Measurements from ENCODE around the gene HYOU1. TPM values are rescaled to one million over a fixed set of nuclear protein-coding genes. Genes with fewer than 3 reads are reported as not detected.
"Not testable (repeated sequence)": the region's sequence is repeated elsewhere in the genome, so short reads cannot be mapped to it uniquely, and the experiment has no call there.

The HYOU1 gene
- 74.1 and 92.8 TPM in 2 replicates for total RNA-seq (2014; rRNA removed; shearing (Covaris generic); ENCODE audit: low replicate concordance)

- in situ Hi-C loops (cut with HindIII; ENCODE audit: low pct_unique_long_range_greater_than_20kb, low sequenced_read_pairs), result no loop called here
- peak; percentile 88 for DNase-seq (ENCODE audit: low read depth)
Measured at GRCh38 chr11:119057000-119057769, at the start of gene HYOU1. Gene HYOU1 (minus strand): TSS chr11:119057205. CDS start chr11:119056160, 1,045 bp downstream.

GRCh38 chr11:119103793-119104192, 46.8 kb upstream of the HYOU1 start:
- no peak for DNase-seq (ENCODE audit: low read depth)
- in situ Hi-C loops (cut with HindIII; ENCODE audit: low pct_unique_long_range_greater_than_20kb, low sequenced_read_pairs), result loop anchor here (25.0 kb wide), 1 partner anchor 209 kb away; the partner anchor contains the start of gene MCAM

DNA sequence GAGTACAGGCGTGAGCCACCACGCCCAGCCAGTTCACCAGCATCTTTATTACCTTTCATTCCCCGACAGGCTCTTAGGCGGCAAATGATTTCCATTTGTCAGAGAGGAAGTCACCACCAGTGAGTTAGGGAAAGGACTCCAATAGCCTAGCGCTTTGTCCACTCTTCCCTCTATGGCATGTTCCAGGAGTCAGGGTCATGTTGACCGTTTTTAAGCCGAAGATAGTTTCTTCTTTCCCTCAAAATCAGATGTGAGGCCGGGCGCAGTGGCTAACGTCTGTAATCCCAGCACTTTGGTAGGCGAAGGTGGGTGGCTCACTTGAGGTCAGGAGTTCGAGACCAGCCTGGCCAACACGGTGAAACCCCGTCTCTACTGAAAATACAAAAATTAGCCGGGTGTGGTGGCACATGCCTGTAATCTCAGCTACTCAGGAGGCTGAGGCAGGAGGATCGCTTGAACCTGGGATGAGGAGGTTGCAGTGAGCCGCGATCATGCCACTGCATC, 46.2 kb upstream of the HYOU1 start:
- in situ Hi-C loops (cut with HindIII; ENCODE audit: low pct_unique_long_range_greater_than_20kb, low sequenced_read_pairs), result loop anchor here (25.0 kb wide), 1 partner anchor 209 kb away; the partner anchor contains the start of gene MCAM
- not testable (repeated sequence) for DNase-seq (ENCODE audit: low read depth)

GRCh38 chr11:119101759-119102423, 44.9 kb upstream of the HYOU1 start, which contains the start of gene DPAGT1:
Gene DPAGT1 (minus strand): TSS chr11:119101853. CDS start chr11:119101655, 198 bp downstream.
- in situ Hi-C loops (cut with HindIII; ENCODE audit: low pct_unique_long_range_greater_than_20kb, low sequenced_read_pairs), result loop anchor here (25.0 kb wide), 1 partner anchor 210 kb away; the partner anchor contains the start of gene MCAM
- peak; percentile 93 for DNase-seq (ENCODE audit: low read depth)

DNA sequence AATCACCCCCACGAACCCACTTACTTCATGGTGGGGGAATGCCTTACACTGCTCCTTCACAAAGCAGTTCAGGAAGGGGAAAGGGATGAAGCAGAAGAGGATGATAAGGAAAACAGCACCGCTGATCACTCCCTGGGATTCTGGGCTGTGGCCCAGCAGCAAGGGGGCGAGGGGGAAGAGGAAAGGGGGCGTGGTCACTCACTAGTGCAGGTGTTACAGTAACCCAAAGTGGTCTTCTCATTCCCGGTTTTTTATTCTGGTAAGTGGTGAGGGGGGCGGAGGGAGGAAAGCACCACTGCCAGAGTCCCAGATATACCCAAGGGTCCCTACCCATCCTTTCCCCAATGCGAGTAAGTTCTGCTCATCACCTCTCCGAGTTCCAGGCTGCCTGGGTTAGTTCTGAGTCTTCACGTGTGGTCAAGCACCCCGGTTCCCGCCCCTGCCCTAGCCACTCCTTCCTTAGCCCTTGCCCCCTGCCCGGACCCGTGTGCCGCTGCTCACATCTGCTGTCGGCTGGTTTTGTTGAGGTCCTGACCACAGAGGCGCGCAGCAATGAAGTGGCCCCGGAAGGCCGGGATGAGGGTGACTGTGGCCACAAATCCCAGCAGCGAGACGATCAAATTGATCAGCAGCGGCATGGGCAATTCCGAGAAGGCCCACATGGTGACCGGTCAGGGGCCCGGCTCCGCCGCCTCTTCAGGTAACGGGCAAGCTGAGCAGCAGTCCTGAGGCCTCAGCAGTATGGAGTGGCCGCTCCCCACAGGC, 44.2 kb upstream of the HYOU1 start:
- no peak for DNase-seq (ENCODE audit: low read depth)
- in situ Hi-C loops (cut with HindIII; ENCODE audit: low pct_unique_long_range_greater_than_20kb, low sequenced_read_pairs), result loop anchor here (25.0 kb wide), 1 partner anchor 211 kb away; the partner anchor contains the start of gene MCAM

- DNase-seq (ENCODE audit: low read depth), result peak; percentile 51
- in situ Hi-C loops (cut with HindIII; ENCODE audit: low pct_unique_long_range_greater_than_20kb, low sequenced_read_pairs), result loop anchor here (25.0 kb wide), 1 partner anchor 212 kb away; the partner anchor contains the start of gene MCAM
Measured at GRCh38 chr11:119100246-119100970, 43.4 kb upstream of the HYOU1 start.

GRCh38 chr11:119099711-119100110, 42.7 kb upstream of the HYOU1 start:
- in situ Hi-C loops (cut with HindIII; ENCODE audit: low pct_unique_long_range_greater_than_20kb, low sequenced_read_pairs), result loop anchor here (25.0 kb wide), 1 partner anchor 213 kb away; the partner anchor contains the start of gene MCAM
- DNase-seq (ENCODE audit: low read depth), result no peak

- in situ Hi-C loops (cut with HindIII; ENCODE audit: low pct_unique_long_range_greater_than_20kb, low sequenced_read_pairs), result no loop called here
- peak; percentile 99 for DNase-seq (ENCODE audit: low read depth)
Measured at GRCh38 chr11:119095066-119095880, 38.3 kb upstream of the HYOU1 start.

DNA sequence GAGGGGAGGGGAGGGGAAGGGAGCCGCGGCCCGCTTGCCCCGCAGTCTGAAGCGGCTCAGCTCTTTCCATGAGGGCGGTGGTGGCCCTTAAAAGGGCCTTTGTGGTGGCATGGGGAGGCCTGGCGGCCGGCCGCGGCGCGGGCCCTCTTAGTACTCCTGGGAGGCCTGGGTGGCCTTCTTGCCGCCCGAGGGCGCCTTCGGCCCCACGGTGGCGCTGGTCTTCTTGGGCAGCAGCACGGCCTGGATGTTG, 37.7 kb upstream of the HYOU1 start:
- DNase-seq (ENCODE audit: low read depth), result no peak
- in situ Hi-C loops (cut with HindIII; ENCODE audit: low pct_unique_long_range_greater_than_20kb, low sequenced_read_pairs), result no loop called here

GRCh38 chr11:119093942-119094815, 37.2 kb upstream of the HYOU1 start:
- in situ Hi-C loops (cut with HindIII; ENCODE audit: low pct_unique_long_range_greater_than_20kb, low sequenced_read_pairs), result no loop called here
- DNase-seq (ENCODE audit: low read depth), result peak; percentile 33

GRCh38 chr11:119092880-119093842, 36.2 kb upstream of the HYOU1 start:
- no peak for DNase-seq (ENCODE audit: low read depth)
- in situ Hi-C loops (cut with HindIII; ENCODE audit: low pct_unique_long_range_greater_than_20kb, low sequenced_read_pairs), result no loop called here

DNA sequence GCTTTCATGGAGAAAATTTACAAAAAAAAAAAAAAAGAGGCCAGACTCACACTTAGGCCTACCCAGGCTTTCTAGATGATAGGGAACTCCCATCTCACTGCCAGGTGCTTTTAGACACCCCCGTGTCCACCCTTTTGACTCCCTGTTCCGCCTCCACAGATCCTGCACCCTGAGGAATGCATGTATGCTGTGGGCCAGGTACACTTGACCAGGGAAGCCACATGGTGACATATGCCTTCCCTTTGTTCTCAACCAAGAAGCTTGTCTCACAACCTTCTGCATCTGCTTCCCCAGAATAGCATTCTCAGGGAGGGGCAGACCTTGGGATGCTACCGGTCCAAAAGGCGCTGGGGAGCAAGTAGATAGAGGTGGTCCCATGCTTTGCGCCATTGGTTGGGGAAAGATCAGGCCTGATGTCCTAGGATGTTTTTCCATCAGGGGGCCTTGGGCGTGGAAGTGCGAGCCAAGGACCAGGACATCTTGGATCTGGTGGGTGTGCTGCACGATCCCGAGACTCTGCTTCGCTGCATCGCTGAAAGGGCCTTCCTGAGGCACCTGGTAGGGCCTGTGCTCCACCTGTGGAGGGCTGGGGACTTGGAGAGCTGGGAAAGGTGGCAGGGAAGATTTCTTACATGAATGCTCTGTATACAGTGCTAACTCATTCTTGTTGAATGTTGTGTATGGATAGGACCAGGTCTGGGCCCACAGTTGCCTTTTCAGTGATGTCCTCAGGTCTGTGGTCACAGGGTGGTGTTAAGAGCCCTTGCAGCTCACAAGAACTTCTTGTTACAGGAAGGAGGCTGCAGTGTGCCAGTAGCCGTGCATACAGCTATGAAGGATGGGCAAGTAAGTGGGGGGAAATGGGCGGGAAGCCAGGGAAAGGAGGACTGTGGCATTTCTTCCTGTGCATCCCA, 35.2 kb upstream of the HYOU1 start:
- in situ Hi-C loops (cut with HindIII; ENCODE audit: low pct_unique_long_range_greater_than_20kb, low sequenced_read_pairs), result no loop called here
- no peak for DNase-seq (ENCODE audit: low read depth)

GRCh38 chr11:119091178-119091577, 34.2 kb upstream of the HYOU1 start:
- no peak for DNase-seq (ENCODE audit: low read depth)
- in situ Hi-C loops (cut with HindIII; ENCODE audit: low pct_unique_long_range_greater_than_20kb, low sequenced_read_pairs), result no loop called here

DNA sequence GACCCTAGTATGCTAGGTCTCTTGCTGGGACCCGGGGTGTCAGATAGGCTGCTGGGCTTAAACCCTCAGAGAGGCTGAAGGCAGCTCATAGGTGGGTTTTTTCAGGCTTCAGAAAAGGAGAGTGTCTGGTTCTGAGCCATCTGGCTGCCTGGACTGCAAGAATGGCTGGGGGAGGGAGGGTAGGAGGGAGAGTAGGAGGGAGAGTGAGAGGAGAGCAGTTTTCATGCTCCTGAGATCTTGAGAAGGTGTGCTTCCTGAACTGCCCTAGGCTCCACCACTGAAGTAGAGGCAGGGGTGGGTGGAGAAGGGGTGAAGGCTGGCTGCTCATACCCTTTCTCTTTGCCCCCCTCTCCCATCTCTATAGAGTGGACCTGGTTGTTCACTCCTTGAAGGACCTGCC, 32.3 kb upstream of the HYOU1 start:
- in situ Hi-C loops (cut with HindIII; ENCODE audit: low pct_unique_long_range_greater_than_20kb, low sequenced_read_pairs), result no loop called here
- no peak for DNase-seq (ENCODE audit: low read depth)

Measured in Caki2 (cell line).